HG03378 (cell line): Measurements from ENCODE around the gene EHD4.
A peak's percentile ranks its signal among the peaks of the same experiment; 100 is the strongest.

Experiments used
- ATAC-seq: cut with Tn5 transposase; IDR thresholded peaks from one replicate; pipeline ENCODE4 v1.9.1; 2021; ENCODE audit warnings: mild to moderate bottlenecking, moderate library complexity; ENCODE audit not compliant: unreplicated experiment

Gene EHD4

GRCh38 chr15:41899854-41900442 lies 72.4 kb downstream of the EHD4 start:
- ATAC-seq: no peak

GRCh38 chr15:41897363-41897799 lies 75.0 kb downstream of the EHD4 start:
- no peak for ATAC-seq

- no peak for ATAC-seq
These were observed 75.8 kb downstream of the EHD4 start for GRCh38 chr15:41896566-41896965.

- no peak for ATAC-seq
These were observed 76.4 kb downstream of the EHD4 start for GRCh38 chr15:41895957-41896356.

- ATAC-seq: no peak
These were observed 76.9 kb downstream of the EHD4 start for GRCh38 chr15:41895491-41895890.

GRCh38 chr15:41894791-41895463 lies 77.4 kb downstream of the EHD4 start:
- ATAC-seq: peak; percentile 81

GRCh38 chr15:41894251-41894790 lies 78.0 kb downstream of the EHD4 start:
- ATAC-seq: no peak

GRCh38 chr15:41893422-41894250 lies 78.7 kb downstream of the EHD4 start, which contains the start of gene SPTBN5:
SPTBN5 (minus strand) TSS chr15:41894053; CDS start chr15:41893497, 556 bp downstream.
- no peak for ATAC-seq

- no peak for ATAC-seq
These were observed 79.5 kb downstream of the EHD4 start for GRCh38 chr15:41892621-41893421.

- ATAC-seq: no peak
These were observed 80.4 kb downstream of the EHD4 start for GRCh38 chr15:41891946-41892345.

GRCh38 chr15:41891226-41891625 lies 81.1 kb downstream of the EHD4 start:
- no peak for ATAC-seq

GRCh38 chr15:41890050-41890690 lies 82.2 kb downstream of the EHD4 start:
- no peak for ATAC-seq

- no peak for ATAC-seq
These were observed 83.6 kb downstream of the EHD4 start for GRCh38 chr15:41888662-41889253.

GRCh38 chr15:41887893-41888292 lies 84.5 kb downstream of the EHD4 start:
- no peak for ATAC-seq

GRCh38 chr15:41887161-41887560 lies 85.2 kb downstream of the EHD4 start:
- ATAC-seq: no peak

- ATAC-seq: no peak
These were observed 85.6 kb downstream of the EHD4 start for GRCh38 chr15:41886741-41887140.

- ATAC-seq: no peak
These were observed 86.5 kb downstream of the EHD4 start for GRCh38 chr15:41885841-41886240.

GRCh38 chr15:41885321-41885720 lies 87.0 kb downstream of the EHD4 start:
- ATAC-seq: no peak

- no peak for ATAC-seq
These were observed 87.9 kb downstream of the EHD4 start for GRCh38 chr15:41884458-41884857.

GRCh38 chr15:41883484-41883825 lies 88.9 kb downstream of the EHD4 start:
- no peak for ATAC-seq
